GM19467 (cell line): ENCODE results near the gene DMD.
"Not testable (repeated sequence)": the region's sequence is repeated elsewhere in the genome, so short reads cannot be mapped to it uniquely, and the experiment has no call there.

ENCODE experiments used
- ATAC-seq: cut with Tn5 transposase; IDR thresholded peaks from one replicate; pipeline ENCODE4 v1.9.1; 2021; ENCODE audit warnings: mild to moderate bottlenecking, moderate library complexity; ENCODE audit not compliant: unreplicated experiment

The DMD gene

GRCh38 chrX:33211356-33212260 lies at the start of gene DMD:
TSS of gene DMD (minus strand) at chrX:33211549. CDS start at chrX:33211312, 237 bp downstream.
- ATAC-seq = no peak

- no peak for ATAC-seq
These were observed 41.0 kb upstream of the DMD start for GRCh38 chrX:33252306-33252825.

GRCh38 chrX:33218819-33219218 lies 7.5 kb upstream of the DMD start:
- no peak for ATAC-seq

- no peak for ATAC-seq
These were observed 1.2 kb downstream of the DMD start for GRCh38 chrX:33210156-33210555.

- ATAC-seq = no peak
These were observed 4.3 kb downstream of the DMD start for GRCh38 chrX:33207056-33207455.

- ATAC-seq = no peak
These were observed 6.0 kb downstream of the DMD start for GRCh38 chrX:33205321-33205720.

- ATAC-seq = no peak
These were observed 6.5 kb downstream of the DMD start for GRCh38 chrX:33204889-33205288.

- no peak for ATAC-seq
These were observed 12.6 kb downstream of the DMD start for GRCh38 chrX:33198561-33199279.

GRCh38 chrX:33195698-33196097 lies 15.7 kb downstream of the DMD start:
- no peak for ATAC-seq

GRCh38 chrX:33194876-33195433 lies 16.4 kb downstream of the DMD start:
- no peak for ATAC-seq

GRCh38 chrX:33194289-33194688 lies 17.1 kb downstream of the DMD start:
- ATAC-seq = no peak

- ATAC-seq = no peak
These were observed 21.3 kb downstream of the DMD start for GRCh38 chrX:33190016-33190415.

GRCh38 chrX:33188881-33189280 lies 22.5 kb downstream of the DMD start:
- ATAC-seq = no peak

- no peak for ATAC-seq
These were observed 23.1 kb downstream of the DMD start for GRCh38 chrX:33188286-33188685.

GRCh38 chrX:33184803-33185202 lies 26.5 kb downstream of the DMD start:
- not testable (repeated sequence) for ATAC-seq

- no peak for ATAC-seq
These were observed 28.0 kb downstream of the DMD start for GRCh38 chrX:33183361-33183760.

GRCh38 chrX:33178690-33179089 lies 32.7 kb downstream of the DMD start:
- ATAC-seq = no peak

- no peak for ATAC-seq
These were observed 33.1 kb downstream of the DMD start for GRCh38 chrX:33178218-33178617.

GRCh38 chrX:33175201-33175600 lies 36.1 kb downstream of the DMD start:
- no peak for ATAC-seq

- ATAC-seq = no peak
These were observed 40.3 kb downstream of the DMD start for GRCh38 chrX:33171041-33171440.

- ATAC-seq = no peak
These were observed 49.5 kb downstream of the DMD start for GRCh38 chrX:33161829-33162228.

GRCh38 chrX:33160273-33160672 lies 51.1 kb downstream of the DMD start:
- no peak for ATAC-seq
